Esophagus muscularis mucosa (tissue), 4 donors: Measurements from ENCODE around the gene ATP4B.

Experiments
- EP300 ChIP-seq: sonication (generic); formaldehyde crosslinking; IDR thresholded peaks from one replicate; pipeline ENCODE4 v1.6.1; 2017; ENCODE audit warnings: antibody characterized with exemption
- POLR2AphosphoS5 ChIP-seq, 2 donors: sonication (generic); formaldehyde crosslinking; IDR thresholded peaks; one replicate each; pipeline ENCODE4 v1.6.1; 2017; ENCODE audit warnings: antibody characterized with exemption in 2 of 2
- TF ChIP-seq, protein P1 (sequence below), 3 experiments: fragments of 200-600 bp in 2 of 3; fragments of 450-650 bp in 1 of 3; sonication (generic) in 2 of 3; IDR thresholded peaks; one replicate each; pipeline ENCODE4 v1.5.1; 2017 to 2019; ENCODE audit warnings: antibody characterized with exemption in 3 of 3, mild to moderate bottlenecking in 2 of 3, moderate library complexity in 1 of 3

DNA sequence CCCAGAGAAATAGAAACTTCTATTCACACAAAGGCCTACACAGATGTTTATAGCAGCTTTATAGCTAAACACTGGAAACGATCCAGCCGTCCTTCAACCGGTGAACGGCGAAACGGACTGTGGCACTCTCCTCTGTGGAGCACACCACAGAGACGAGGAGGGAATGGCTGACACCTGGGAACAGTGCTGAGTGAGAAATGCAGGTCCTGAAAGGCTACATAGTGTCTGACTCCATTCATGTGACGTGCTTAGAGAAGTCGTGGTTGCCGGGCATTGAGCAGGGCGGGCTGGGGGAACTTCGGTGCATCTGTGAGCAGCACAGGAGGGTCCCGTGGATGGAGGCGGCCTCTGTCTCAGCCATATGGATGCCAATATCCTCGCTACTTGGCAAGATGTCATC, 5.9 kb upstream of the ATP4B start:
- TF ChIP-seq, protein P1, sequence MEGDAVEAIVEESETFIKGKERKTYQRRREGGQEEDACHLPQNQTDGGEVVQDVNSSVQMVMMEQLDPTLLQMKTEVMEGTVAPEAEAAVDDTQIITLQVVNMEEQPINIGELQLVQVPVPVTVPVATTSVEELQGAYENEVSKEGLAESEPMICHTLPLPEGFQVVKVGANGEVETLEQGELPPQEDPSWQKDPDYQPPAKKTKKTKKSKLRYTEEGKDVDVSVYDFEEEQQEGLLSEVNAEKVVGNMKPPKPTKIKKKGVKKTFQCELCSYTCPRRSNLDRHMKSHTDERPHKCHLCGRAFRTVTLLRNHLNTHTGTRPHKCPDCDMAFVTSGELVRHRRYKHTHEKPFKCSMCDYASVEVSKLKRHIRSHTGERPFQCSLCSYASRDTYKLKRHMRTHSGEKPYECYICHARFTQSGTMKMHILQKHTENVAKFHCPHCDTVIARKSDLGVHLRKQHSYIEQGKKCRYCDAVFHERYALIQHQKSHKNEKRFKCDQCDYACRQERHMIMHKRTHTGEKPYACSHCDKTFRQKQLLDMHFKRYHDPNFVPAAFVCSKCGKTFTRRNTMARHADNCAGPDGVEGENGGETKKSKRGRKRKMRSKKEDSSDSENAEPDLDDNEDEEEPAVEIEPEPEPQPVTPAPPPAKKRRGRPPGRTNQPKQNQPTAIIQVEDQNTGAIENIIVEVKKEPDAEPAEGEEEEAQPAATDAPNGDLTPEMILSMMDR (IDR thresholded peaks at IDR 0.05), result no peak
- TF ChIP-seq EP300, result no peak
- no peak for TF ChIP-seq POLR2AphosphoS5 (IDR thresholded peaks at IDR 0.05)
